ENCODE data around the gene CLEC20A. TPM values are rescaled to one million over a fixed set of nuclear protein-coding genes. Genes with fewer than 3 reads are reported as not detected.

The CLEC20A gene
- total RNA-seq, 2 donors from 2014 or later, result not detected

- Histone ChIP-seq H3K36me3 (replicated peaks in 1 of 2; ENCODE audit: insufficient read depth in 1 of 2, low read depth in 2 of 2) (no peaks in the 10 kb centered on the region), H3K27ac (no peak overlapping the region), H3K4me1 (peaks cover 37% of the 10 kb centered on the region), H3K4me3 (no peak overlapping the region), H3K9me3 (no peaks in the 10 kb centered on the region), H3K27me3 (no peaks in the 10 kb centered on the region)
- intact Hi-C loops (cut with DNase I), result loop anchor here (5.0 kb wide), 1 partner anchor 468 kb away; no protein-coding TSS in a partner anchor
- no peak for TF ChIP-seq POLR2A (IDR thresholded peaks at IDR 0.05)
- TF ChIP-seq CTCF (IDR thresholded peaks at IDR 0.05), result no peak
- WGBS, 2 donors, result 64 to 71% methylated on average over 7 of the region's 7 CpGs
- DNase-seq, result no peak
- ATAC-seq, result no peak
Observed at GRCh38 chr1:178539291-178539690, 42.5 kb upstream of the CLEC20A start.

GRCh38 chr1:178538192-178538916, 41.6 kb upstream of the CLEC20A start:
- Histone ChIP-seq H3K4me1 (peaks cover 30% of the 10 kb centered on the region), H3K27ac (no peak overlapping the region), H3K9me3 (no peaks in the 10 kb centered on the region), H3K36me3 (replicated peaks in 1 of 2; ENCODE audit: insufficient read depth in 1 of 2, low read depth in 2 of 2) (no peaks in the 10 kb centered on the region), H3K4me3 (no peak overlapping the region), H3K27me3 (no peaks in the 10 kb centered on the region)
- ATAC-seq (no peak), DNase-seq (no peak)
- TF ChIP-seq POLR2A (IDR thresholded peaks at IDR 0.05) (no peak), CTCF (IDR thresholded peaks at IDR 0.05) (no peak)
- WGBS, 2 donors, result 79 to 81% methylated on average over 5 to 9 of the region's 9 CpGs
- intact Hi-C loops (cut with DNase I), result loop anchor here (5.0 kb wide), 1 partner anchor 469 kb away; no protein-coding TSS in a partner anchor

GRCh38 chr1:178537382-178538090, 40.8 kb upstream of the CLEC20A start:
- Histone ChIP-seq H3K4me3 (no peak overlapping the region), H3K9me3 (no peaks in the 10 kb centered on the region), H3K4me1 (peaks cover 28% of the 10 kb centered on the region), H3K36me3 (replicated peaks in 1 of 2; ENCODE audit: insufficient read depth in 1 of 2, low read depth in 2 of 2) (no peaks in the 10 kb centered on the region), H3K27ac (peak overlapping the region; percentile 27 to 67 (median 53)), H3K27me3 (no peaks in the 10 kb centered on the region)
- whole genome bisulfite sequencing, 2 donors, result 66 to 74% methylated on average over 20 of the region's 20 CpGs
- ATAC-seq (peak; percentile 13), DNase-seq (peak; percentile 35 to 55 (median 42))
- intact Hi-C loops (cut with DNase I), result loop anchor here (5.0 kb wide), 1 partner anchor 470 kb away; no protein-coding TSS in a partner anchor
- TF ChIP-seq POLR2A (IDR thresholded peaks at IDR 0.05) (peak in 1 of 3 donors; percentile 2), CTCF (IDR thresholded peaks at IDR 0.05) (no peak)

GRCh38 chr1:178536844-178537371, 40.1 kb upstream of the CLEC20A start:
- Histone ChIP-seq H3K4me3 (no peak overlapping the region), H3K9me3 (no peaks in the 10 kb centered on the region), H3K4me1 (peaks cover 33% of the 10 kb centered on the region), H3K27ac (peak overlapping the region; percentile 27 to 67 (median 53)), H3K36me3 (replicated peaks in 1 of 2; ENCODE audit: insufficient read depth in 1 of 2, low read depth in 2 of 2) (no peaks in the 10 kb centered on the region), H3K27me3 (no peaks in the 10 kb centered on the region)
- ATAC-seq, result peak; percentile 84
- DNase-seq, result peak; percentile 64 to 82 (median 76)
- WGBS, 2 donors, result 32 to 43% methylated on average over 7 of the region's 7 CpGs
- intact Hi-C loops (cut with DNase I), result loop anchor here (5.0 kb wide), 1 partner anchor 470 kb away; no protein-coding TSS in a partner anchor
- TF ChIP-seq CTCF (IDR thresholded peaks at IDR 0.05) (no peak), POLR2A (IDR thresholded peaks at IDR 0.05) (peak in 1 of 3 donors; percentile 25)

Measured in body of pancreas (tissue), 4 donors.